ENCODE data around the gene ESM1. TPM values are rescaled to one million over a fixed set of nuclear protein-coding genes. Genes with fewer than 3 reads are reported as not detected.
A peak's percentile ranks its signal among the peaks of the same experiment; 100 is the strongest.

Gene ESM1
- total and polyA plus RNA-seq, 4 donors, result 3.8 to 48.0 (median 10.0) TPM

DNA sequence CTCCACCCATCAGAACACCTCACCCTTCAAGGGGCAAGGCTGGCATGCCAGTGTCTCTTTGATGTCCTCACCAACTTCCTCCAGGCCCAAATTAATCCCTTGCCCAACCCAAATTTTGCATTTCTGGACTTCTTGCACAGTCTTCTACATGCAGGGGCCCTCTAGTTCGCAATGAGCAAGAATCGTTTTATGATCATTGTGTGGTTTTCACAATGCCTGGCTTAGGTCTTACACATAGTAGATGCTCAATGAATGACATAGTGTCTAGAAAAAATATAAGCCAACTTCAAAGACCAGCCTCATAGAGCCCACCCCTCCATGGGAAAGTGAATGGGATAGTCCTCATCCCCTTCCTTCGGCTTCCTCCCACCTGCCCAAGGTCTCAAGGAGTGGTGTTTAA is 9.8 kb upstream of the ESM1 start:
- no peaks in the 10 kb centered on the region for H3K36me3 ChIP-seq (ENCODE audit: control insufficient read depth in 4 of 4, insufficient read depth in 4 of 4, low read length in 4 of 4)
- no peak overlapping the region for H3K9ac ChIP-seq (ENCODE audit: insufficient read depth in 1 of 2, low read length in 2 of 2)
- WGBS, 2 donors, result 88 to 95% methylated on average over 3 of the region's 3 CpGs
- TF ChIP-seq, protein P1, sequence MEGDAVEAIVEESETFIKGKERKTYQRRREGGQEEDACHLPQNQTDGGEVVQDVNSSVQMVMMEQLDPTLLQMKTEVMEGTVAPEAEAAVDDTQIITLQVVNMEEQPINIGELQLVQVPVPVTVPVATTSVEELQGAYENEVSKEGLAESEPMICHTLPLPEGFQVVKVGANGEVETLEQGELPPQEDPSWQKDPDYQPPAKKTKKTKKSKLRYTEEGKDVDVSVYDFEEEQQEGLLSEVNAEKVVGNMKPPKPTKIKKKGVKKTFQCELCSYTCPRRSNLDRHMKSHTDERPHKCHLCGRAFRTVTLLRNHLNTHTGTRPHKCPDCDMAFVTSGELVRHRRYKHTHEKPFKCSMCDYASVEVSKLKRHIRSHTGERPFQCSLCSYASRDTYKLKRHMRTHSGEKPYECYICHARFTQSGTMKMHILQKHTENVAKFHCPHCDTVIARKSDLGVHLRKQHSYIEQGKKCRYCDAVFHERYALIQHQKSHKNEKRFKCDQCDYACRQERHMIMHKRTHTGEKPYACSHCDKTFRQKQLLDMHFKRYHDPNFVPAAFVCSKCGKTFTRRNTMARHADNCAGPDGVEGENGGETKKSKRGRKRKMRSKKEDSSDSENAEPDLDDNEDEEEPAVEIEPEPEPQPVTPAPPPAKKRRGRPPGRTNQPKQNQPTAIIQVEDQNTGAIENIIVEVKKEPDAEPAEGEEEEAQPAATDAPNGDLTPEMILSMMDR (IDR thresholded peaks at IDR 0.05; ENCODE audit: control extremely low read depth, extremely low read depth), result no peak
- H3K9me3 ChIP-seq (ENCODE audit: control insufficient read depth in 4 of 4, insufficient read depth in 3 of 4, low read length in 3 of 4), result peaks cover 0 to 2% (median 0%) of the 10 kb centered on the region in 4 donors
- H3K4me1 ChIP-seq (ENCODE audit: control insufficient read depth in 5 of 5, insufficient read depth in 5 of 5, low read length in 5 of 5), result no peaks in the 10 kb centered on the region
- H3K27ac ChIP-seq (ENCODE audit: low read depth in 1 of 2, low read length in 1 of 2), result no peak overlapping the region
- H3K4me3 ChIP-seq, result no peak overlapping the region
- no peak for DNase-seq
- no peak for ATAC-seq (ENCODE audit: insufficient read depth, low FRiP score)
- no peaks in the 10 kb centered on the region for H3K27me3 ChIP-seq (ENCODE audit: control insufficient read depth in 3 of 3, insufficient read depth in 3 of 3, low read length in 2 of 3)

DNA sequence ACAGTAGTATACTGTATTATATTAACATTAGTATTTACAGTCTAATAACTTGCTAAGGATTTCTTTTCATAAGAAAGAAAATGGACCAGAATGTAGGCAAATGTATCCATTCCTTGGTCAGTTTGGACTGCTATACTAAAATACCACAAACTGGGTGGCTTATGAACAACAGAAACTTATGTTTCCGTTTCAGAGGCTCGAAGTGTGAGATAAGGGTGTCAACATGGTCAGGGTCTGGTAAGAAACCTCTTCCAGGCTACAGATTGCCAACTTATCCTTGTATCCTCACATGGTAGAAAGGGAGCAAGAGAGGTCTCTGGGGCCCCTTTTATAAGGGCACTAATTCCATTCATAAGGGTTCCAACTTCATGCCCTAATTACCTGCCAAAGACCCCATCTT is 9.2 kb upstream of the ESM1 start:
- ATAC-seq (ENCODE audit: insufficient read depth, low FRiP score), result no peak
- no peak overlapping the region for H3K9ac ChIP-seq (ENCODE audit: insufficient read depth in 1 of 2, low read length in 2 of 2)
- no peak overlapping the region for H3K27ac ChIP-seq (ENCODE audit: low read depth in 1 of 2, low read length in 1 of 2)
- peaks cover 0 to 2% (median 0%) of the 10 kb centered on the region in 3 donors for H3K27me3 ChIP-seq (ENCODE audit: control insufficient read depth in 3 of 3, insufficient read depth in 3 of 3, low read length in 2 of 3)
- peaks cover 0 to 2% (median 0%) of the 10 kb centered on the region in 4 donors for H3K9me3 ChIP-seq (ENCODE audit: control insufficient read depth in 4 of 4, insufficient read depth in 3 of 4, low read length in 3 of 4)
- no peak for DNase-seq
- H3K36me3 ChIP-seq (ENCODE audit: control insufficient read depth in 4 of 4, insufficient read depth in 4 of 4, low read length in 4 of 4), result no peaks in the 10 kb centered on the region
- no peak overlapping the region for H3K4me3 ChIP-seq
- TF ChIP-seq, protein P1 (IDR thresholded peaks at IDR 0.05; ENCODE audit: control extremely low read depth, extremely low read depth), result no peak
- 85 to 87% methylated on average over 2 of the region's 2 CpGs for WGBS, 2 donors
- no peaks in the 10 kb centered on the region for H3K4me1 ChIP-seq (ENCODE audit: control insufficient read depth in 5 of 5, insufficient read depth in 5 of 5, low read length in 5 of 5)

- DNase-seq (peak in 1 of 3 donors; percentile 4), ATAC-seq (ENCODE audit: insufficient read depth, low FRiP score) (no peak)
- Histone ChIP-seq H3K9me3 (ENCODE audit: control insufficient read depth in 4 of 4, insufficient read depth in 3 of 4, low read length in 3 of 4) (peaks cover 0 to 2% (median 0%) of the 10 kb centered on the region in 4 donors), H3K36me3 (ENCODE audit: control insufficient read depth in 4 of 4, insufficient read depth in 4 of 4, low read length in 4 of 4) (no peaks in the 10 kb centered on the region), H3K9ac (ENCODE audit: insufficient read depth in 1 of 2, low read length in 2 of 2) (no peak overlapping the region), H3K27ac (ENCODE audit: low read depth in 1 of 2, low read length in 1 of 2) (no peak overlapping the region), H3K4me3 (no peak overlapping the region), H3K4me1 (ENCODE audit: control insufficient read depth in 5 of 5, insufficient read depth in 5 of 5, low read length in 5 of 5) (no peaks in the 10 kb centered on the region), H3K27me3 (ENCODE audit: control insufficient read depth in 3 of 3, insufficient read depth in 3 of 3, low read length in 2 of 3) (peaks cover 0 to 2% (median 0%) of the 10 kb centered on the region in 3 donors)
- TF ChIP-seq, protein P1 (IDR thresholded peaks at IDR 0.05; ENCODE audit: control extremely low read depth, extremely low read depth), result no peak
- 33 to 66% methylated on average over 2 of the region's 2 CpGs for WGBS, 2 donors
Observed at GRCh38 chr5:54993318-54993717, 7.9 kb upstream of the ESM1 start.

DNA sequence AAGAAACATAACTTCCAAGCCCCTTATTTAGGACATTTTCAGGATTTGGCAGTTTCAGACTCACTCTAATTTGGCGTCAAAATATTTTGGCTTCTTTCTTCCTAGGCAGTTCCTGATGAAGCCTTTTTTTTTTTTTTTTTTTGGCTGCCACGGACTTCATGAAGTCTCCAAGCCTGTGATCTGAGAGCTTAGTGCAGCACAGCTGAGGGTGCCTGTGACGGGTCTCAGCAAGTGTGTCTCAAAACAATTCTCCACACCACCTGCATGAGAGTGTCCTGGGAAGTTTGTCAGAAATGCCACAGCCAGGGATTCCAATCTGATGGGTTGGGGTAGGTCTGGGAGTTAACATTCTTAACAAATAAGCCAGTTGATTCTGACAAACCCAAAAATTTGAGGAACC is 6.0 kb upstream of the ESM1 start:
- no peaks in the 10 kb centered on the region for H3K36me3 ChIP-seq (ENCODE audit: control insufficient read depth in 4 of 4, insufficient read depth in 4 of 4, low read length in 4 of 4)
- TF ChIP-seq, protein P1 (IDR thresholded peaks at IDR 0.05; ENCODE audit: control extremely low read depth, extremely low read depth), result no peak
- ATAC-seq (ENCODE audit: insufficient read depth, low FRiP score) (no peak), DNase-seq (no peak)
- WGBS, 2 donors, result 64 to 90% methylated on average over 3 of the region's 3 CpGs
- no peak overlapping the region for H3K9ac ChIP-seq (ENCODE audit: insufficient read depth in 1 of 2, low read length in 2 of 2)
- H3K4me3 ChIP-seq, result no peak overlapping the region
- peaks cover 0 to 6% (median 2%) of the 10 kb centered on the region in 3 donors for H3K27me3 ChIP-seq (ENCODE audit: control insufficient read depth in 3 of 3, insufficient read depth in 3 of 3, low read length in 2 of 3)
- H3K9me3 ChIP-seq (ENCODE audit: control insufficient read depth in 4 of 4, insufficient read depth in 3 of 4, low read length in 3 of 4), result peaks cover 0 to 2% (median 0%) of the 10 kb centered on the region in 4 donors
- no peaks in the 10 kb centered on the region for H3K4me1 ChIP-seq (ENCODE audit: control insufficient read depth in 5 of 5, insufficient read depth in 5 of 5, low read length in 5 of 5)
- H3K27ac ChIP-seq (ENCODE audit: low read depth in 1 of 2, low read length in 1 of 2), result no peak overlapping the region

Data from lung (tissue), 12 donors.